GM10248 (cell line): ENCODE data around the gene AMPH.

Experiments used
- CTCF ChIA-PET: fragments of 300-600 bp; sonication (Branson Sonifier 250); formaldehyde crosslinking; extraction: SDS; loops from one replicate; lab custom pipeline; 2021; ENCODE audit warnings: antibody characterized with exemption; lab: Yijun Ruan, JAX
- POLR2A ChIA-PET: fragments of 350-650 bp; sonication (Branson Sonifier 250); formaldehyde crosslinking; extraction: SDS; loops from one replicate; lab custom pipeline; 2020; ENCODE audit warnings: antibody characterized with exemption; lab: Yijun Ruan, JAX
- DNase-seq: peaks from one replicate; pipeline ENCODE4 v3.0.0; 2012; ENCODE audit errors: extremely low spot score
- TF ChIP-seq, protein P1 (sequence below): IDR thresholded peaks from 2 replicates; pipeline ENCODE4 v1.5.1; 2012; ENCODE audit warnings: mild to moderate bottlenecking, low read depth; ENCODE audit errors: extremely low read depth, missing control alignments, control extremely low read depth

Gene AMPH

DNA sequence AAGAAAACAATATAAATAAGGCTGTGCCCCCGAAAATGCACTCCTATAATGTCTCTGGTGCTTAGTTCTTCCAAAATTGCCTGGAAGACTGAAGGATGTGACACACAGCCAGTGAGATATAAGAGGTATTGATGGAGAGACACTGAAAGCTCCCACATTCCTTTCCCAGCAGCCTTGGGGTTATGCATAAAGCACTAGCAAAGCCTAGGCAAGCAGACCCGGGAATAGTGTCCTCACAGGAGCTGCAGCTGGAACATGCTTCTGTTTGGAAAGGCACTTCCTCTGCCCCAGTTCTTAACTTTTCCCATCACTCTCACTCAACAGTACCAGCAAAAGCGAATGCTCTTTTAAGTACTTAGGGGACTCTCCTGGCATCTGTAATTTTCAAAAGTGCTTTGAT is 178.0 kb downstream of the AMPH start:
- TF ChIP-seq, protein P1, sequence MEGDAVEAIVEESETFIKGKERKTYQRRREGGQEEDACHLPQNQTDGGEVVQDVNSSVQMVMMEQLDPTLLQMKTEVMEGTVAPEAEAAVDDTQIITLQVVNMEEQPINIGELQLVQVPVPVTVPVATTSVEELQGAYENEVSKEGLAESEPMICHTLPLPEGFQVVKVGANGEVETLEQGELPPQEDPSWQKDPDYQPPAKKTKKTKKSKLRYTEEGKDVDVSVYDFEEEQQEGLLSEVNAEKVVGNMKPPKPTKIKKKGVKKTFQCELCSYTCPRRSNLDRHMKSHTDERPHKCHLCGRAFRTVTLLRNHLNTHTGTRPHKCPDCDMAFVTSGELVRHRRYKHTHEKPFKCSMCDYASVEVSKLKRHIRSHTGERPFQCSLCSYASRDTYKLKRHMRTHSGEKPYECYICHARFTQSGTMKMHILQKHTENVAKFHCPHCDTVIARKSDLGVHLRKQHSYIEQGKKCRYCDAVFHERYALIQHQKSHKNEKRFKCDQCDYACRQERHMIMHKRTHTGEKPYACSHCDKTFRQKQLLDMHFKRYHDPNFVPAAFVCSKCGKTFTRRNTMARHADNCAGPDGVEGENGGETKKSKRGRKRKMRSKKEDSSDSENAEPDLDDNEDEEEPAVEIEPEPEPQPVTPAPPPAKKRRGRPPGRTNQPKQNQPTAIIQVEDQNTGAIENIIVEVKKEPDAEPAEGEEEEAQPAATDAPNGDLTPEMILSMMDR = no peak
- ChIA-PET CTCF (interaction anchor here (0.9 to 2.0 kb wide), 3 partner anchors 8 to 207 kb away, joined by 3 to 6 read pairs (median 5); no protein-coding TSS in a partner anchor), POLR2A (no interaction called here)
- no peak for DNase-seq

DNA sequence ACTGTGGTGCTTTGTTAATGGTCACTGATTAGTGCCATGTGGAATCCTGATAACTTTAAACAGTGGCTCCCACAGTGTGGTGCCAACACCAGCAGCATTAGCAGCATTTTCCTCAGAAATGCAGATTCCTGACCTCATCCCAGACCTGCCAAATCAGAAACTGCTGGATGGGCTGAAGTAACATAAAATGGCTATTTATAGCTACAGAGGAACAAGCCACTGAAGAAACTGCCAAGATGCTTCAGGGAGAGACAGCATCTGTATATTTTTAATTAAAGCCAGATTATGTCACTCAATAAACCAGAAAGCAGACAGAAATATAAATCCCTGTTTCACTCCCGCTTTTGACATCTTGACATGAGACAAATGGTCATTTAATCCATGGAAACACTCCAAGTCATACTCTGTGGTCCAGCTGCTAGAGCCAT is 178.5 kb downstream of the AMPH start:
- POLR2A ChIA-PET = no interaction called here
- CTCF ChIA-PET = interaction anchor here (1.1 to 2.0 kb wide), 2 partner anchors 28 to 208 kb away, joined by 5 to 6 read pairs; no protein-coding TSS in a partner anchor
- TF ChIP-seq, protein P1 = no peak
- DNase-seq = no peak

GRCh38 chr7:38451840-38452239 is 179.3 kb downstream of the AMPH start:
- CTCF ChIA-PET = interaction anchor here (1.1 to 2.0 kb wide), 2 partner anchors 29 to 208 kb away, joined by 5 to 6 read pairs; no protein-coding TSS in a partner anchor

DNA sequence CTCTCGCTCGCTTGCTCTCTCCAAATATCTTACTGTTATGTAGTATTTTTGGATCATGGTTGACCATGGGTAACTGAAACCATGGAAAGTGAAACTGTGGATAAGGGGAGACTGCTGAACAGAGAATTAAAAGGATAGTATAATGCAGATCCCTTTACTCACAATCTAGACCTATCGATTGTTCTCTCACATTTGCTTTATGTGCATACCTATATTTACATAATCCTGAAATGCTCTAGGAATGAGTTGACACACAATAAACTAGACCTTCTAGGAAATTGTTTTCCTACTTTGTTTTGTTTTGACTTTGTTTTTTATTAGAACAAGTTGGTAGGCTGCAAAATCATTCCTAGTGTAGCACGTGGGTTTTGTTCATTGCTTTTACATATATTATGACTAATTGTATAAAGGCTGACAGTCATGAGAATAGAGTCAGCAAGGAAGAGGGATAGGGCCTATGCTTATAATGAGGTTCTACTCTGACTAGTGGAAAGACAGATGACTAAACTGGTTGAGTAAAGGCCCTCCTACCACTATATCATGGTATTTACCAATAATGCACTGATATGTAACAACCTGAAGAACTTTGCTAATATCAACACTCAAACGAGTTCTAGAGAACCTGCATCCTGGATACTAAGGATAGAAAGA is 182.5 kb downstream of the AMPH start:
- ChIA-PET CTCF (no interaction called here), POLR2A (no interaction called here)
- no peak for DNase-seq
- TF ChIP-seq, protein P1 = no peak

More at GRCh38 chr7:38451840-38452239, 179.3 kb downstream of the AMPH start:
- TF ChIP-seq, protein P1 = peak; percentile 13
- POLR2A ChIA-PET = no interaction called here
- no peak for DNase-seq

GRCh38 chr7:38448054-38448453 is 183.1 kb downstream of the AMPH start:
- TF ChIP-seq, protein P1 = no peak
- POLR2A ChIA-PET = no interaction called here
- no peak for DNase-seq
- CTCF ChIA-PET = no interaction called here

GRCh38 chr7:38438970-38439369 is 192.2 kb downstream of the AMPH start:
- DNase-seq = no peak
- TF ChIP-seq, protein P1 = no peak
- POLR2A ChIA-PET = no interaction called here
- CTCF ChIA-PET = interaction anchor here (1.0 to 1.8 kb wide), 3 partner anchors 9 to 50 kb away, joined by 3 to 4 read pairs (median 4); no protein-coding TSS in a partner anchor
